H9 (cell line): ENCODE measurements around the gene SLC35F3. TPM values are rescaled to one million over a fixed set of nuclear protein-coding genes. Genes with fewer than 3 reads are reported as not detected.

Experiments used
- DNase-seq: peaks from one replicate; pipeline ENCODE4 v3.0.0-alpha.2; 2017
- H2AFZ ChIP-seq: one replicate; pipeline ENCODE4 v1.6.1; 2013; ENCODE audit warnings: mild to moderate bottlenecking, low read length, control low read depth, moderate library complexity
- H2AK5ac ChIP-seq: 2 replicates; pipeline ENCODE4 v1.6.1; 2013; ENCODE audit warnings: low read length, control low read depth, mixed read lengths; ENCODE audit not compliant: insufficient read length
- H2BK120ac ChIP-seq: one replicate; pipeline ENCODE4 v1.6.1; 2013; ENCODE audit warnings: low read depth, mild to moderate bottlenecking, low read length, control low read depth, inconsistent platforms; ENCODE audit not compliant: poor library complexity, severe bottlenecking
- H2BK12ac ChIP-seq: 2 replicates; pipeline ENCODE4 v1.6.1; 2013; ENCODE audit warnings: low read length, control low read depth, mixed read lengths, low read depth; ENCODE audit not compliant: insufficient read length
- H2BK15ac ChIP-seq: 2 replicates; pipeline ENCODE4 v1.6.1; 2013; ENCODE audit warnings: low read depth, low read length, control low read depth
- H2BK20ac ChIP-seq: one replicate; pipeline ENCODE4 v1.6.1; 2013; ENCODE audit warnings: low read depth, mild to moderate bottlenecking, low read length, control low read depth, inconsistent platforms; ENCODE audit not compliant: poor library complexity, severe bottlenecking
- H2BK5ac ChIP-seq: 2 replicates; pipeline ENCODE4 v1.6.1; 2013; ENCODE audit warnings: low read length, control low read depth, mixed read lengths; ENCODE audit not compliant: insufficient read length
- H3K14ac ChIP-seq: 2 replicates; pipeline ENCODE4 v1.6.1; 2013; ENCODE audit warnings: low read length, control low read depth; ENCODE audit not compliant: insufficient read depth
- H3K18ac ChIP-seq: 2 replicates; pipeline ENCODE4 v1.6.1; 2013; ENCODE audit warnings: low read depth, mild to moderate bottlenecking, mixed read lengths, low read length, control low read depth; ENCODE audit not compliant: insufficient read length
- H3K23ac ChIP-seq: 2 replicates; pipeline ENCODE4 v1.6.1; 2013; ENCODE audit warnings: low read length, control low read depth, mixed read lengths, low read depth; ENCODE audit not compliant: insufficient read length
- H3K23me2 ChIP-seq: 2 replicates; pipeline ENCODE4 v1.6.1; 2013; ENCODE audit warnings: low read depth, mild to moderate bottlenecking, mixed read lengths, low read length, control low read depth; ENCODE audit not compliant: insufficient read length, poor library complexity, severe bottlenecking
- H3K27ac ChIP-seq: 2 replicates; pipeline ENCODE4 v1.5.1; 2013; ENCODE audit warnings: low read length, control low read depth, mixed read lengths, low read depth; ENCODE audit not compliant: insufficient read length
- H3K27me3 ChIP-seq: 2 replicates; pipeline ENCODE4 v1.6.1; 2013; ENCODE audit warnings: low read length, control low read depth, inconsistent platforms; ENCODE audit not compliant: insufficient read depth
- H3K4ac ChIP-seq: 2 replicates; pipeline ENCODE4 v1.6.1; 2013; ENCODE audit warnings: low read depth, mild to moderate bottlenecking, control low read depth, inconsistent platforms, low read length, moderate library complexity
- H3K4me1 ChIP-seq: 2 replicates; pipeline ENCODE4 v1.6.1; 2013; ENCODE audit warnings: low read length, control low read depth, inconsistent platforms; ENCODE audit not compliant: insufficient read depth
- H3K4me2 ChIP-seq: 2 replicates; pipeline ENCODE4 v1.6.1; 2013; ENCODE audit warnings: low read length, control low read depth, mixed read lengths; ENCODE audit not compliant: insufficient read length, insufficient read depth
- H3K56ac ChIP-seq: 2 replicates; pipeline ENCODE4 v1.6.1; 2013; ENCODE audit warnings: low read depth, mild to moderate bottlenecking, mixed read lengths, low read length, control low read depth; ENCODE audit not compliant: insufficient read length
- H3K79me1 ChIP-seq: 2 replicates; pipeline ENCODE4 v1.6.1; 2013; ENCODE audit warnings: low read depth, mild to moderate bottlenecking, moderate library complexity, low read length, control low read depth, inconsistent platforms; ENCODE audit not compliant: insufficient read depth, poor library complexity, severe bottlenecking
- H3K79me2 ChIP-seq: 2 replicates; pipeline ENCODE4 v1.6.1; 2013; ENCODE audit warnings: low read length, control low read depth, inconsistent platforms; ENCODE audit not compliant: insufficient read depth
- H3K9ac ChIP-seq: 2 replicates; pipeline ENCODE4 v1.6.1; 2013; ENCODE audit warnings: low read length, control low read depth, mixed read lengths; ENCODE audit not compliant: insufficient read length; ENCODE audit errors: extremely low read depth
- H3K9me3 ChIP-seq: one replicate; pipeline ENCODE4 v1.6.1; 2013; ENCODE audit warnings: low read depth, low read length, inconsistent platforms; ENCODE audit not compliant: control insufficient read depth
- H3T11ph ChIP-seq: one replicate; pipeline ENCODE4 v1.6.1; 2013; ENCODE audit warnings: mild to moderate bottlenecking, low read length, control low read depth, inconsistent platforms
- H4K20me1 ChIP-seq: one replicate; pipeline ENCODE4 v1.6.1; 2013; ENCODE audit not compliant: control insufficient read depth, insufficient read length, insufficient read depth
- H4K5ac ChIP-seq: 2 replicates; pipeline ENCODE4 v1.6.1; 2013; ENCODE audit warnings: low read depth, mild to moderate bottlenecking, mixed read lengths, low read length, control low read depth; ENCODE audit not compliant: insufficient read length
- H4K8ac ChIP-seq: replicated peaks from 2 replicates; pipeline ENCODE4 v1.6.1; 2013; ENCODE audit warnings: low read length, control low read depth, mixed read lengths, low read depth; ENCODE audit not compliant: insufficient read length
- H4K91ac ChIP-seq: 2 replicates; pipeline ENCODE4 v1.6.1; 2013; ENCODE audit warnings: low read depth, mild to moderate bottlenecking, moderate library complexity, mixed read lengths, low read length, control low read depth; ENCODE audit not compliant: insufficient read length
- H3K27ac Mint-ChIP-seq, 3 experiments: 2 replicates in 2 of 3; 3 replicates in 1 of 3; pipeline ENCODE4 v1.8.0; 2020 to 2021; ENCODE audit warnings: mixed read lengths in 3 of 3, mild to moderate bottlenecking in 1 of 3, moderate library complexity in 1 of 3
- H3K27me3 Mint-ChIP-seq: 2 replicates; pipeline ENCODE4 v1.8.0; 2021; ENCODE audit warnings: low read depth, mild to moderate bottlenecking, moderate library complexity, mixed read lengths
- H3K36me3 Mint-ChIP-seq, 3 experiments: 2 replicates in 2 of 3; 3 replicates in 1 of 3; pipeline ENCODE4 v1.8.0; 2020 to 2021; ENCODE audit warnings: low read depth in 3 of 3, mixed read lengths in 3 of 3; ENCODE audit not compliant: insufficient read depth in 1 of 3
- H3K4me1 Mint-ChIP-seq, 2 experiments: 2 replicates each; pipeline ENCODE4 v1.8.0; 2020; ENCODE audit warnings: mixed read lengths in 2 of 2
- H3K4me3 Mint-ChIP-seq, 2 experiments: 2 replicates in 1 of 2; 3 replicates in 1 of 2; pipeline ENCODE4 v1.8.0; 2020 to 2021; ENCODE audit warnings: mild to moderate bottlenecking in 2 of 2, mixed read lengths in 2 of 2, moderate library complexity in 1 of 2
- H3K9me3 Mint-ChIP-seq, 2 experiments: 2 replicates in 1 of 2; 3 replicates in 1 of 2; pipeline ENCODE4 v1.8.0; 2020; ENCODE audit warnings: mild to moderate bottlenecking in 2 of 2, mixed read lengths in 2 of 2, moderate library complexity in 1 of 2
- WGBS: extraction: QIAGEN DNeasy Blood & Tissue Kit; methylation state at CpG from one replicate; pipeline ENCODE4 v1.1.7; 2013; ENCODE audit warnings: missing lambda C conversion rate, low lambda C conversion rate, mixed read lengths; ENCODE audit not compliant: insufficient read length; ENCODE audit errors: extremely low coverage; 5-methylcytosine and 5-hydroxymethylcytosine counted together
- total RNA-seq: library from RNA; stranded (reverse); gene quantifications from 2 replicates; pipeline ENCODE4 v1.2.1, GENCODE V29; 2021
- TF ChIP-seq, protein P1 (sequence below): fragments of 200-600 bp; sonication (generic); conservative IDR thresholded peaks from 3 replicates; pipeline ENCODE4 v1.8.0; 2021; ENCODE audit warnings: antibody characterized with exemption, mild to moderate bottlenecking

SLC35F3 gene
- total RNA-seq, 1 experiment from 2014 or later: 0.81 TPM

DNA sequence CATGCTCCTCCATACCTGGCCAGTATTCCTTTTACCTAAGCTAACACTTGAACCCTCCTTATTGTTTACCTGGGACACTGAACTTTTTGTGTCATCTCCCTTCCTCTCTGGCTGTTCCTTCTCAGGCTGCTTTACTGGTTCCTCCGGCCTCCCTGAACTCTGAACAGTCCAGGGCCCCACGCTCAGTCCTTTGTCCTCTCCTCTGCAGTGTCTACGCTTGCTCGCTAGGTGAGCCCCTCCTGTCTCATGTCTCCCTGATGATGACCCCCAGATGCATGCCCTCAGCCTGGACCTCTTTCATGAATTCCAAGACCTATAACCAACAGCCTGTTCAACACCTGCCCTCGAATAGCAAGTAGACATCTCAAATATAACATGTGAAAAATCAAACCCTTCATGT is 360.4 kb downstream of the SLC35F3 start:
- H3K27ac Mint-ChIP-seq: no peak overlapping the region; a peak in 1 of 7 replicates
- WGBS: no CpG with 5 or more reads among the region's 5 CpGs
- H3K4me1 Mint-ChIP-seq: peaks cover 13 to 15% of the 10 kb centered on the region in 2 experiments
- Histone ChIP-seq H3K9me3 (no peaks in the 10 kb centered on the region), H2BK15ac (no peak overlapping the region), H3K79me1 (no peaks in the 10 kb centered on the region), H3K23me2 (no peaks in the 10 kb centered on the region), H3K4me2 (no peak overlapping the region), H2AK5ac (no peak overlapping the region), H2BK20ac (no peak overlapping the region), H3K79me2 (no peaks in the 10 kb centered on the region), H2BK12ac (no peak overlapping the region), H3K27me3 (no peaks in the 10 kb centered on the region), H3K9ac (no peak overlapping the region), H4K91ac (no peak overlapping the region), H2BK120ac (no peak overlapping the region), H4K5ac (no peak overlapping the region), H2AFZ (no peak overlapping the region), H3T11ph (no peak overlapping the region), H2BK5ac (no peak overlapping the region), H3K18ac (no peak overlapping the region), H3K4me1 (peaks cover 3% of the 10 kb centered on the region; the same call in 1 of the 2 replicates), H4K20me1 (no peaks in the 10 kb centered on the region), H3K4ac (no peak overlapping the region), H3K14ac (no peak overlapping the region), H3K23ac (no peak overlapping the region), H4K8ac (no peak overlapping the region), H3K56ac (no peak overlapping the region), H3K27ac (no peak overlapping the region)
- H3K4me3 Mint-ChIP-seq: no peak overlapping the region
- peaks cover 4% of the 10 kb centered on the region for H3K27me3 Mint-ChIP-seq
- DNase-seq: no peak
- peaks cover 2 to 3% of the 10 kb centered on the region in 2 experiments; a peak in 3 of 5 replicates for H3K9me3 Mint-ChIP-seq
- H3K36me3 Mint-ChIP-seq: no peaks in the 10 kb centered on the region; a peak in 2 of 7 replicates
- TF ChIP-seq, protein P1, sequence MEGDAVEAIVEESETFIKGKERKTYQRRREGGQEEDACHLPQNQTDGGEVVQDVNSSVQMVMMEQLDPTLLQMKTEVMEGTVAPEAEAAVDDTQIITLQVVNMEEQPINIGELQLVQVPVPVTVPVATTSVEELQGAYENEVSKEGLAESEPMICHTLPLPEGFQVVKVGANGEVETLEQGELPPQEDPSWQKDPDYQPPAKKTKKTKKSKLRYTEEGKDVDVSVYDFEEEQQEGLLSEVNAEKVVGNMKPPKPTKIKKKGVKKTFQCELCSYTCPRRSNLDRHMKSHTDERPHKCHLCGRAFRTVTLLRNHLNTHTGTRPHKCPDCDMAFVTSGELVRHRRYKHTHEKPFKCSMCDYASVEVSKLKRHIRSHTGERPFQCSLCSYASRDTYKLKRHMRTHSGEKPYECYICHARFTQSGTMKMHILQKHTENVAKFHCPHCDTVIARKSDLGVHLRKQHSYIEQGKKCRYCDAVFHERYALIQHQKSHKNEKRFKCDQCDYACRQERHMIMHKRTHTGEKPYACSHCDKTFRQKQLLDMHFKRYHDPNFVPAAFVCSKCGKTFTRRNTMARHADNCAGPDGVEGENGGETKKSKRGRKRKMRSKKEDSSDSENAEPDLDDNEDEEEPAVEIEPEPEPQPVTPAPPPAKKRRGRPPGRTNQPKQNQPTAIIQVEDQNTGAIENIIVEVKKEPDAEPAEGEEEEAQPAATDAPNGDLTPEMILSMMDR: no peak
